BE2C (cell line): ENCODE data around the gene ARSB.

Experiments used
- DNase-seq: peaks from one replicate; pipeline ENCODE4 v3.0.0-alpha.2; 2020
- H3K27me3 ChIP-seq: fragments of 250-450 bp; sonication (Bioruptor Pico); 2 replicates; pipeline ENCODE4 v1.5.1; 2020; ENCODE audit warnings: mild to moderate bottlenecking
- H3K36me3 ChIP-seq: fragments of 250-450 bp; sonication (Bioruptor Pico); 2 replicates; pipeline ENCODE4 v1.5.1; 2020; ENCODE audit warnings: mild to moderate bottlenecking
- H3K4me1 ChIP-seq: fragments of 250-450 bp; sonication (Bioruptor Pico); 2 replicates; pipeline ENCODE4 v1.5.1; 2020
- H3K4me3 ChIP-seq: 2 replicates; pipeline ENCODE4 v1.5.1; 2011; ENCODE audit warnings: low read depth, low read length
- H3K9me3 ChIP-seq: fragments of 250-450 bp; sonication (Bioruptor Pico); 2 replicates; pipeline ENCODE4 v1.5.1; 2020
- TF ChIP-seq, protein P1 (sequence below): IDR thresholded peaks from 2 replicates; pipeline ENCODE4 v1.5.1; 2012; ENCODE audit warnings: mild to moderate bottlenecking, low read depth, low read length

The ARSB gene

GRCh38 chr5:78760770-78761169 lies 224.3 kb downstream of the ARSB start:
- no peak for DNase-seq
- TF ChIP-seq, protein P1, sequence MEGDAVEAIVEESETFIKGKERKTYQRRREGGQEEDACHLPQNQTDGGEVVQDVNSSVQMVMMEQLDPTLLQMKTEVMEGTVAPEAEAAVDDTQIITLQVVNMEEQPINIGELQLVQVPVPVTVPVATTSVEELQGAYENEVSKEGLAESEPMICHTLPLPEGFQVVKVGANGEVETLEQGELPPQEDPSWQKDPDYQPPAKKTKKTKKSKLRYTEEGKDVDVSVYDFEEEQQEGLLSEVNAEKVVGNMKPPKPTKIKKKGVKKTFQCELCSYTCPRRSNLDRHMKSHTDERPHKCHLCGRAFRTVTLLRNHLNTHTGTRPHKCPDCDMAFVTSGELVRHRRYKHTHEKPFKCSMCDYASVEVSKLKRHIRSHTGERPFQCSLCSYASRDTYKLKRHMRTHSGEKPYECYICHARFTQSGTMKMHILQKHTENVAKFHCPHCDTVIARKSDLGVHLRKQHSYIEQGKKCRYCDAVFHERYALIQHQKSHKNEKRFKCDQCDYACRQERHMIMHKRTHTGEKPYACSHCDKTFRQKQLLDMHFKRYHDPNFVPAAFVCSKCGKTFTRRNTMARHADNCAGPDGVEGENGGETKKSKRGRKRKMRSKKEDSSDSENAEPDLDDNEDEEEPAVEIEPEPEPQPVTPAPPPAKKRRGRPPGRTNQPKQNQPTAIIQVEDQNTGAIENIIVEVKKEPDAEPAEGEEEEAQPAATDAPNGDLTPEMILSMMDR, result peak; percentile 58
- no peaks in the 10 kb centered on the region for H3K27me3 ChIP-seq

GRCh38 chr5:78760366-78760765 lies 224.7 kb downstream of the ARSB start:
- no peak overlapping the region for H3K4me3 ChIP-seq
- no peaks in the 10 kb centered on the region for H3K27me3 ChIP-seq
- TF ChIP-seq, protein P1, result no peak
- peaks cover 11% of the 10 kb centered on the region for H3K4me1 ChIP-seq
- H3K9me3 ChIP-seq, result no peaks in the 10 kb centered on the region; the same call in 1 of the 2 replicates
- H3K36me3 ChIP-seq, result no peaks in the 10 kb centered on the region
- no peak for DNase-seq

More at GRCh38 chr5:78760770-78761169, 224.3 kb downstream of the ARSB start:
- H3K4me1 ChIP-seq, result peaks cover 11% of the 10 kb centered on the region
- H3K4me3 ChIP-seq, result no peak overlapping the region
- no peaks in the 10 kb centered on the region for H3K9me3 ChIP-seq
- H3K36me3 ChIP-seq, result no peaks in the 10 kb centered on the region

- DNase-seq, result no peak
- Histone ChIP-seq H3K27me3 (no peaks in the 10 kb centered on the region), H3K4me1 (peaks cover 11% of the 10 kb centered on the region)
These were observed 226.8 kb downstream of the ARSB start for GRCh38 chr5:78758169-78758839.

GRCh38 chr5:78757269-78758053 lies 227.6 kb downstream of the ARSB start:
- no peaks in the 10 kb centered on the region for H3K27me3 ChIP-seq
- no peak for DNase-seq
- TF ChIP-seq, protein P1, result no peak
- H3K4me1 ChIP-seq, result peaks cover 11% of the 10 kb centered on the region
- no peaks in the 10 kb centered on the region; the same call in 1 of the 2 replicates for H3K9me3 ChIP-seq
- H3K36me3 ChIP-seq, result no peaks in the 10 kb centered on the region
- H3K4me3 ChIP-seq, result no peak overlapping the region

More at GRCh38 chr5:78758169-78758839, 226.8 kb downstream of the ARSB start:
- H3K36me3 ChIP-seq, result no peaks in the 10 kb centered on the region
- TF ChIP-seq, protein P1, result no peak
- H3K9me3 ChIP-seq, result no peaks in the 10 kb centered on the region; the same call in 1 of the 2 replicates
- no peak overlapping the region for H3K4me3 ChIP-seq

DNA sequence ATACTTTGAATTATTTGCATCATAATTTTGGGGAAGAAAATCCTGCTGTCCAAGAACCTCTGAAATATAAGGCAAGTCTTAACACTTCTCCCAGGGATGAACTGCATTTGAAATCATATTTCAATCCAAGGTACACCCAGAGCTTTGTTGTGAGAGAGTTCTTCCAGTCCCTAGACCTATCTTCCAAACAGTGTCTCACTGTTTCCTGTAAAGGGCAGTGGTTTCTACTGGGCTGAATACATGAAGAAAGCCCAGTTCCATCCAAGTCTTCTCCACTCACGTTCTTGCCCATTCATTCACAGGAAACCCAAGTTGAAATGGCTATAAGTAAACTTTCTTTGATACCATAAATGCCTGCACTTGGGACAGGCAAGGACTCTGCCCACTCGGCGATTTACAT lies 228.3 kb downstream of the ARSB start:
- Histone ChIP-seq H3K4me1 (peaks cover 11% of the 10 kb centered on the region), H3K4me3 (no peak overlapping the region), H3K9me3 (no peaks in the 10 kb centered on the region; the same call in 1 of the 2 replicates), H3K36me3 (no peaks in the 10 kb centered on the region), H3K27me3 (no peaks in the 10 kb centered on the region)
- no peak for DNase-seq
- TF ChIP-seq, protein P1, result no peak
